Activated CD4-positive, alpha-beta T cell treated with anti-CD3 and anti-CD28 coated beads, Interleukin-2, amount 50 U/mL, for 24 hours (primary cell): ENCODE data around the gene NXPH1.

Experiments used
- DNase-seq, 2 donors: peaks; one replicate each; pipeline ENCODE4 v3.0.0-alpha.2; 2020; ENCODE audit warnings: low read depth in 1 of 2, low spot score in 1 of 2

NXPH1 gene

GRCh38 chr7:8590225-8590624 lies 156.8 kb downstream of the NXPH1 start:
- DNase-seq = no peak

- DNase-seq = no peak
Observed at GRCh38 chr7:8590791-8591190, 157.4 kb downstream of the NXPH1 start.

GRCh38 chr7:8591289-8591688 lies 157.9 kb downstream of the NXPH1 start:
- DNase-seq = no peak

GRCh38 chr7:8592167-8592566 lies 158.8 kb downstream of the NXPH1 start:
- no peak for DNase-seq

GRCh38 chr7:8594115-8594514 lies 160.7 kb downstream of the NXPH1 start:
- DNase-seq = no peak

- DNase-seq = no peak
Observed at GRCh38 chr7:8597565-8597964, 164.2 kb downstream of the NXPH1 start.

GRCh38 chr7:8601121-8601520 lies 167.7 kb downstream of the NXPH1 start:
- no peak for DNase-seq

GRCh38 chr7:8605221-8605620 lies 171.8 kb downstream of the NXPH1 start:
- no peak for DNase-seq

- DNase-seq = no peak
Observed at GRCh38 chr7:8612584-8612983, 179.2 kb downstream of the NXPH1 start.

- no peak for DNase-seq
Observed at GRCh38 chr7:8613191-8613590, 179.8 kb downstream of the NXPH1 start.

- no peak for DNase-seq
Observed at GRCh38 chr7:8615019-8615418, 181.6 kb downstream of the NXPH1 start.

- no peak for DNase-seq
Observed at GRCh38 chr7:8618441-8619070, 185.1 kb downstream of the NXPH1 start.

- DNase-seq = no peak
Observed at GRCh38 chr7:8620169-8620568, 186.8 kb downstream of the NXPH1 start.

GRCh38 chr7:8625612-8626011 lies 192.2 kb downstream of the NXPH1 start:
- DNase-seq = no peak

- no peak for DNase-seq
Observed at GRCh38 chr7:8627325-8627724, 193.9 kb downstream of the NXPH1 start.

- no peak for DNase-seq
Observed at GRCh38 chr7:8628656-8629055, 195.2 kb downstream of the NXPH1 start.

GRCh38 chr7:8629504-8629903 lies 196.1 kb downstream of the NXPH1 start:
- DNase-seq = no peak

- no peak for DNase-seq
Observed at GRCh38 chr7:8637322-8637721, 203.9 kb downstream of the NXPH1 start.

GRCh38 chr7:8638076-8638475 lies 204.7 kb downstream of the NXPH1 start:
- DNase-seq = no peak

GRCh38 chr7:8639668-8640067 lies 206.3 kb downstream of the NXPH1 start:
- DNase-seq = no peak

- no peak for DNase-seq
Observed at GRCh38 chr7:8640671-8641070, 207.3 kb downstream of the NXPH1 start.

GRCh38 chr7:8668627-8669500 lies 235.5 kb downstream of the NXPH1 start:
- no peak for DNase-seq

GRCh38 chr7:8669501-8669851 lies 236.1 kb downstream of the NXPH1 start:
- DNase-seq = no peak
